Kidney epithelial cell (primary cell): ENCODE data around the gene SGSM2. TPM values are rescaled to one million over a fixed set of nuclear protein-coding genes. Genes with fewer than 3 reads are reported as not detected.

ENCODE experiments used
- DNase-seq: peaks from one replicate; pipeline ENCODE4 v3.0.0-alpha.2; 2010; ENCODE audit warnings: low read depth
- H3K27me3 ChIP-seq: 2 replicates; pipeline ENCODE4 v1.6.0; 2011; ENCODE audit warnings: low read length; ENCODE audit not compliant: control insufficient read depth, insufficient read depth
- H3K36me3 ChIP-seq: 2 replicates; pipeline ENCODE4 v1.5.1; 2011; ENCODE audit warnings: low read length; ENCODE audit not compliant: control insufficient read depth, insufficient read depth
- H3K4me3 ChIP-seq: 2 replicates; pipeline ENCODE4 v1.5.1; 2011; ENCODE audit warnings: low read depth, mild to moderate bottlenecking, control low read depth, low read length
- total RNA-seq: library from RNA; depleted of rRNA; stranded (reverse); fragments of >200 nt; gene quantifications from 2 replicates; pipeline ENCODE4 v1.2.3, GENCODE V29; 2015
- TF ChIP-seq, protein P1 (sequence below): IDR thresholded peaks from 2 replicates; pipeline ENCODE4 v1.5.1; 2011; ENCODE audit warnings: mild to moderate bottlenecking, moderate library complexity, low read length, control low read depth, inconsistent platforms; ENCODE audit not compliant: insufficient read depth, poor library complexity, severe bottlenecking

The SGSM2 gene
- total RNA-seq, 1 donor from 2014 or later: 24.7 TPM

DNA sequence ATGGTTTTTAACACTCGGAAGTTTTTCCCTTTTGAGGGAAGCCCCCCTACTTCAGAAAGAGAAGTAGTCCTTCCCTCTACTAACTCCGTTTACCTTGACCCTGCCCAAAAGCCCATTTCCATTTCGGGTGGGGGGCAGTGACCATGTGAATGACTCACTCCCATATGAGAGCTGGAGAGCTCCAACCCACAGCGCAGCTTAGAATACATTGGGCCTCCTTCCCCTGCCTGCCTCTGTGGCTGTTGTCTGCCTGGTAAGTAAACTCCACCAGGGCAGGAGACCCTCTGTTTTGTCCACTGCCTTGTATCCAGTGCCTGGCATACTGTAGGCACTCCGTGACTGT, 985 bp downstream of the SGSM2 start:
- Histone ChIP-seq H3K27me3 (no peaks in the 10 kb centered on the region), H3K4me3 (peak overlapping the region; percentile 84), H3K36me3 (peaks cover 1% of the 10 kb centered on the region)
- TF ChIP-seq, protein P1, sequence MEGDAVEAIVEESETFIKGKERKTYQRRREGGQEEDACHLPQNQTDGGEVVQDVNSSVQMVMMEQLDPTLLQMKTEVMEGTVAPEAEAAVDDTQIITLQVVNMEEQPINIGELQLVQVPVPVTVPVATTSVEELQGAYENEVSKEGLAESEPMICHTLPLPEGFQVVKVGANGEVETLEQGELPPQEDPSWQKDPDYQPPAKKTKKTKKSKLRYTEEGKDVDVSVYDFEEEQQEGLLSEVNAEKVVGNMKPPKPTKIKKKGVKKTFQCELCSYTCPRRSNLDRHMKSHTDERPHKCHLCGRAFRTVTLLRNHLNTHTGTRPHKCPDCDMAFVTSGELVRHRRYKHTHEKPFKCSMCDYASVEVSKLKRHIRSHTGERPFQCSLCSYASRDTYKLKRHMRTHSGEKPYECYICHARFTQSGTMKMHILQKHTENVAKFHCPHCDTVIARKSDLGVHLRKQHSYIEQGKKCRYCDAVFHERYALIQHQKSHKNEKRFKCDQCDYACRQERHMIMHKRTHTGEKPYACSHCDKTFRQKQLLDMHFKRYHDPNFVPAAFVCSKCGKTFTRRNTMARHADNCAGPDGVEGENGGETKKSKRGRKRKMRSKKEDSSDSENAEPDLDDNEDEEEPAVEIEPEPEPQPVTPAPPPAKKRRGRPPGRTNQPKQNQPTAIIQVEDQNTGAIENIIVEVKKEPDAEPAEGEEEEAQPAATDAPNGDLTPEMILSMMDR: no peak
- no peak for DNase-seq

DNA sequence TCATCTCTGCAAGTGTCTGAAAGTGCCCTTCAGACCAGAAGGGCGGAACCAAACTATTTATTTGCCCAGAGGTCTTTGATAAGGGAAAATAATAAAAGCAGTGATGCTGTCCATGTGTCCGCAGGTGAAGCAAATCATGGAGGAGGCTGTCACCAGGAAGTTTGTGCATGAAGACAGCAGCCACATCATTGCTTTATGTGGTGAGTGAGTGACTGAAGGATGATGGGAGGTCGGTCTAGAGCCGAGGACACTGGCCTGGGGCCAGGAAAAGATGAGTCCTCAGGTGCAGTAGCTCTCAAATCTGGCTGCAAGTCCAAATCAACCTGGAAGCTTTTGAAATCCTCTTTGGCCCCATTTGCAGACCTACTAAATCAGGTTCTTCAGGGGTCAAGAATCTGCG, 6.1 kb downstream of the SGSM2 start:
- DNase-seq: no peak
- Histone ChIP-seq H3K36me3 (no peaks in the 10 kb centered on the region), H3K27me3 (no peaks in the 10 kb centered on the region), H3K4me3 (no peak overlapping the region)
- TF ChIP-seq, protein P1: no peak

DNA sequence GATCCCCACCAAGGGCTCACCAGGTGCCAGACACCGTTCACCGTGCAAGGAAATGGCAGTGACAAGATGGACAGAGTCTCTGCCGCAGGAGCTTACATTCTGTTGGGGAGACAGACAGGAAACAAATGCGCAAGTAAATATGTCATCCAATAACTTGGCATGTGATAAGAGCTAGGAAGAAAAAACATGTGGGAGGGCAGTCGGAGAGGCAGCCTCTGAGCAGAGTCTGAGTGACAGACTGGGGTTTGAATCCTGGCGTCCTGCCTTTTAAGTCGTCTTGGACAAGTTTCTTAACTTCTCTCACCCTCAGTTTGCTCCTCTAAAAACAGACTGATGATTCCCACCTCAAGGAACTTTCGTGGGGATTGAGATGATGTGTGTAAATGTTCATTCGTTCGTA, 7.2 kb downstream of the SGSM2 start:
- no peak for DNase-seq
- Histone ChIP-seq H3K4me3 (no peak overlapping the region), H3K27me3 (no peaks in the 10 kb centered on the region), H3K36me3 (no peaks in the 10 kb centered on the region)
- TF ChIP-seq, protein P1: no peak

DNA sequence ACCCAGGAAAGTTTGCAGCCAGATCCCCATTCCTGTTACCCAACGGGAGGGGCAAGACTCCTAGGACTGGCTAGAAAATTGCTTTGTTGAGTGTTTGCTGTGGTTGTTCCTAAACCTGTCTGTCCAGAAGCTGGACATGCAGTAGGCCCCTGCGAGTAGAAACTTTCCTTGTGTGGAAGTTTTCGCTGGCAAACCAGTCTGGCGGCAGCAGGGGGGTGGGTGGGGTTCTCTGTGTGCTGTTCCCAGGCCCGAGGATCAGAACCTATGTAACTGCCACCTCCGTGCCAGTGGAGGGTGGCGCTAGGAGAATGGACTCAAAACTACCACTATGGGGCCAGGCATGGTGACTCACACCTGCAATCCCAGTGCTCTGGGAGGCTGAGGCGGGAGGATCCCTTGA, 9.2 kb downstream of the SGSM2 start:
- TF ChIP-seq, protein P1: no peak
- no peaks in the 10 kb centered on the region for H3K36me3 ChIP-seq
- DNase-seq: no peak
- H3K4me3 ChIP-seq: no peak overlapping the region
- H3K27me3 ChIP-seq: no peaks in the 10 kb centered on the region

DNA sequence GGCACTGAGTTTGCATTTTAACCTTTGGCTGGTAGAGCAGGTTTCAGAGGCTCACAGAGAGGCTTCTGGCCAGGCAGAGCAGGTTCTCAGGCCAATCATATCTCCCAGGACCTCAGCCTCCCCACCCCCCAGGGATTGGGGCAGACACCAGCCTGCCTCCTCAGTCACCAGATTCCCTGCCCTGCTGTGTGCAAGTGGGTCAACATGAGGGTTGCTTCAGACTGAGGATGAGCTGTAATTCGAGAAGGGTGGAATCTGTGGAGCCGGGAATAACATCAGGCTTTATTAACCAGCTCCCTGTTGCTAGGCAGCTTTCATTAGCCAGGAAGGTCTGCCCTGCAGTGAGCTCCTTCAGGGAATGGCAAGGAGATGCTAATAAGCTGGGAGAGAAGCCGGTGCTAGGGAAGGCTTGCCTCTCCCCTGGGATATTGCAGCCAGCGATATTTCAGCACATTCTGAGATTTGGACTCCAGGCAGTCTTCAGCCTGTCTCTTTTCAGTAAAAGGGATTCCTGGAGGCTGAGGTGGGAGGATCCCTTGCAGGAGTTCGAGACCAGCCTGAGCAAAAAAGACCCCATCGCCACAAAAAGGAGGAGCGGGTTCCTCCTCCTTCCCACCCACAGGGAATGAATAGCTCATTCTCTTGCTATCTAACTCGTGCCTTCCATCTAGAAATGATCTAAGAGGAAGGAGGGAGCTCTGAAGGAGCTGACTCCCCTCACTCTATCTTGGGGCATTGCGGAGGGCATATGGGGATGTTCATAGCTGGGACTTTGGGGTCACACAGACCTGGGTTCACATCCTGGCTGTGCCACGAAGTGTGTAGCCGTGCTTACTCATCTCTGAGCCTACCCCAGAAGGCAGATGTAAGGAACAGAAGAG, 10.7 kb downstream of the SGSM2 start:
- DNase-seq: peak; percentile 74
- Histone ChIP-seq H3K36me3 (no peaks in the 10 kb centered on the region), H3K27me3 (no peaks in the 10 kb centered on the region), H3K4me3 (no peak overlapping the region)
- TF ChIP-seq, protein P1: no peak

DNA sequence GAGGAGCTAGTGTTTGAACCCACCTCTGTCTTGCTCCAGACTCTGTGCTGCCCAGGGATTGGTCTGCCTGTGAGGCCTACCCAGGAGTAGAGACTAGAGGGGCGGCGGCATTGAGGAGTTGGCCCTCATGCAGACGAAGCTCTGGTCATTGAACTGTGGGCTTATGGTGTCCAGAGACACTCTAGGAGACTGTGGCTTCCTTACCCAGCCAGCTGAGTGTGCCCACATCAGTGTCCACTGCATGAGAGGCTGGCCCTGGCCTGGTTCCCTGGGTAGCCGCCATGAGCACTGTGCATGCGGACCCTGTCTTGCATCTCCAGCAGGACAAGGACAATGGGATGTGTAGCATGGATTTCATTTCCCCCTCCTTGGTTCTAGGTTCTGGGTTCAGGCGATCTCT, 14.0 kb downstream of the SGSM2 start:
- H3K36me3 ChIP-seq: no peaks in the 10 kb centered on the region
- H3K4me3 ChIP-seq: no peak overlapping the region
- DNase-seq: no peak
- no peaks in the 10 kb centered on the region for H3K27me3 ChIP-seq
- TF ChIP-seq, protein P1: no peak
